GM10266 (cell line): Measurements from ENCODE around the gene SNX7.

Experiments used
- DNase-seq: peaks from one replicate; pipeline ENCODE4 v3.0.0; 2012; ENCODE audit errors: extremely low spot score
- TF ChIP-seq, protein P1 (sequence below): IDR thresholded peaks from 2 replicates; pipeline ENCODE4 v1.5.1; 2012; ENCODE audit warnings: mild to moderate bottlenecking, low read depth; ENCODE audit not compliant: control insufficient read depth, insufficient read depth; ENCODE audit errors: missing control alignments

SNX7 gene

DNA sequence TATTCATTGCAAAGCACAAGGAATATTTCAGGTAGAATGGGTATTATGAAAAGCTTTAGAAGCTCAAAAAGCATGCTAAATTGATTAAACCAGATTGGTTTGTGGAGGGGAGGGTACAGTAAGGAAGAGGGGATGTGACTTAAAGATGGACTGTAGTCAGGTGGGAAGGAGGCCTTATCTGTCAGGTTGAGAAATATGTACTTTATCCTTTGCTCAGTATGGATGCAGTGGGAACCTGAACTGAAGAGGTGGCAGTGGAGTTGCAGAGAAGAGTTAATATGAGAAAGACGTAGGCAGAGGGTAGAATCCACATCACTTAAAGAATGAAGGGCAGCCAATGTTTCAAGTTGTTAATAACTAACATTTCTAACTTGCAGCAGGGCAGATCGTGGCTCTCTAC lies 44.1 kb downstream of the SNX7 start:
- DNase-seq = no peak
- TF ChIP-seq, protein P1, sequence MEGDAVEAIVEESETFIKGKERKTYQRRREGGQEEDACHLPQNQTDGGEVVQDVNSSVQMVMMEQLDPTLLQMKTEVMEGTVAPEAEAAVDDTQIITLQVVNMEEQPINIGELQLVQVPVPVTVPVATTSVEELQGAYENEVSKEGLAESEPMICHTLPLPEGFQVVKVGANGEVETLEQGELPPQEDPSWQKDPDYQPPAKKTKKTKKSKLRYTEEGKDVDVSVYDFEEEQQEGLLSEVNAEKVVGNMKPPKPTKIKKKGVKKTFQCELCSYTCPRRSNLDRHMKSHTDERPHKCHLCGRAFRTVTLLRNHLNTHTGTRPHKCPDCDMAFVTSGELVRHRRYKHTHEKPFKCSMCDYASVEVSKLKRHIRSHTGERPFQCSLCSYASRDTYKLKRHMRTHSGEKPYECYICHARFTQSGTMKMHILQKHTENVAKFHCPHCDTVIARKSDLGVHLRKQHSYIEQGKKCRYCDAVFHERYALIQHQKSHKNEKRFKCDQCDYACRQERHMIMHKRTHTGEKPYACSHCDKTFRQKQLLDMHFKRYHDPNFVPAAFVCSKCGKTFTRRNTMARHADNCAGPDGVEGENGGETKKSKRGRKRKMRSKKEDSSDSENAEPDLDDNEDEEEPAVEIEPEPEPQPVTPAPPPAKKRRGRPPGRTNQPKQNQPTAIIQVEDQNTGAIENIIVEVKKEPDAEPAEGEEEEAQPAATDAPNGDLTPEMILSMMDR = no peak

DNA sequence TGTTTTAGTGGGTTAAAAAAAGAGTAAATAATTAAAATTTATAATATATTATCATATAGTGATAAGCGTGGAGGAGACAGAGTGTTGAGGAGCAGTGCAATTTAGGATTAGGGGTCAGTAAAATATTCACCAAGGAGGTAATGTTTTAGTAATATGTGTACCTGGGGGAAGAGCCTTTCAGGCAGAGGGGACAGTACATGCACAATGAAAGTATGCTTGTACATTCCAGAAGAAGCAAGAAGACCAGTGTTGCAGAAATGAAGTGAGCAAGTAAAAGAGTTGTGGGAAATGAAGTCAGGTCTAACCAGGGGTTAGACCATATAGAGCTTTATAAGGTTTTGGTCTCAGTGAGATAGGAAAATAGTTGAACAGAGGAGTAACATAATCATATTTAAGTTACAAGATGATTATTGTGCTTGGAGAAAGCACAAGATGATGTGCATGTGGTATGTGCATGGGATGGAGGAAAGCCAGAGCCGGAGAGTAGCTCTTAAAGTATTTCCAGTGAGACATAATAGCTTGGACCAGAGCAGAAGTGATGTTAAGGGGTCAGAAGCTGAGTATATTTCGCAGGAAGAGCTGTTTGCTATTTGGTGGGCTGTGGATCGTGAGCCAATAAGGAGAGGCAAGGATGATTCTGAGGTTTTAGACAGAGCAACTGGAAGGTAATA lies 44.8 kb downstream of the SNX7 start:
- TF ChIP-seq, protein P1 = no peak
- no peak for DNase-seq

DNA sequence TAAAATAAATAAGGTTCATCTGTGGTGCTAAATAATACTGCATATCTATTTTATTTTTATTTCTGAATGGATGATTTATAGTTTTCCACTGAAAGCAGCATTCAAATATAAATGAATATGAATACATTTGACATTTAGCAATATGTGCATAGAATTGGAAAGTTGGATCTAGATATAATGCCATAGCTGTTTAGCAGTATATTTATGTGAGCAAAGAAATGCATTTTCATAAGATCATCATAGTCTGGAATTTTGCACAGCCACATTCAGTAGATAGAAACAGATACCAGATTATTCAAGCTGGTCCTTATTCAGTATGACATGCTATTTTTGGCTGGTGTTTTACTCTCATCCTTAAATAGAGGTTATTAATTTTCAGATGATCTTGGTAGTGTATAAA lies 46.0 kb downstream of the SNX7 start:
- TF ChIP-seq, protein P1 = no peak
- DNase-seq = no peak

DNA sequence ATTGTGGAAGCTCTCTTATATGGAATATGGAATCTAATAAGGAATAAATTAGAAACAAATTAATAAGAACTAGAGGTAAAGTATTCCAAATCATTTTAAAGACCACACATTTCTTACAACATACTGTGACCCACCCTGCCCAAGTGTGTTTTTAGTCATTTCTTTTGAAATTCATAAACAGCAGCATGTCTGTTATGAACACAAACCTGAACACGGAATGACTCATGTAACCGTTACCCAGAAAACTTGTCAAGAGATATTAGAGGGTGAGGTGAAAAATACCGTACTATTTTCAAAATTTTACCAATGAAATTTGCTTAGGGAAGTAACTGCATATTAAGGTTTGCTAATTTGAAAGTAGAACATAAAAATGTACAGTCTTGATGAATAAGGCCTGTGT lies 48.4 kb downstream of the SNX7 start:
- TF ChIP-seq, protein P1 = no peak
- no peak for DNase-seq

DNA sequence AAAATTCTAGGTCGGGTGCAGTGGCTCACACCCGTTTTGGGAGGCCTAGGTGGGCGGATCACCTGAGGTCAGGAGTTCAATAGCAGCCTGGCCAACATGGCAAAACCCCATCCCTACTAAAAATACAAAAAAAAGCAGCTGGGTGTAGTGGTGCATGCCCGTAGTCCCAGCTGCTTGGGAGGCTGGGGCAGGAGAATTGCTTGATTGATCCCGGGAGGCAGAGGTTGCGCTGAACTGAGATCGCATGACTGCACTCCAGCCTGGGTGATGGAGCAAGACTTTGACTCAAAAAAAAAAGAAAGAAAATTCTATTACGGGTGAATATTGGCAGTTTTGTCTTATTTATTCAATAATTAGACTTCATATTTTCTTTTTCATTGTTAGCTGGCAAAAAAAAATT lies 62.1 kb downstream of the SNX7 start:
- TF ChIP-seq, protein P1 = no peak
- no peak for DNase-seq

DNA sequence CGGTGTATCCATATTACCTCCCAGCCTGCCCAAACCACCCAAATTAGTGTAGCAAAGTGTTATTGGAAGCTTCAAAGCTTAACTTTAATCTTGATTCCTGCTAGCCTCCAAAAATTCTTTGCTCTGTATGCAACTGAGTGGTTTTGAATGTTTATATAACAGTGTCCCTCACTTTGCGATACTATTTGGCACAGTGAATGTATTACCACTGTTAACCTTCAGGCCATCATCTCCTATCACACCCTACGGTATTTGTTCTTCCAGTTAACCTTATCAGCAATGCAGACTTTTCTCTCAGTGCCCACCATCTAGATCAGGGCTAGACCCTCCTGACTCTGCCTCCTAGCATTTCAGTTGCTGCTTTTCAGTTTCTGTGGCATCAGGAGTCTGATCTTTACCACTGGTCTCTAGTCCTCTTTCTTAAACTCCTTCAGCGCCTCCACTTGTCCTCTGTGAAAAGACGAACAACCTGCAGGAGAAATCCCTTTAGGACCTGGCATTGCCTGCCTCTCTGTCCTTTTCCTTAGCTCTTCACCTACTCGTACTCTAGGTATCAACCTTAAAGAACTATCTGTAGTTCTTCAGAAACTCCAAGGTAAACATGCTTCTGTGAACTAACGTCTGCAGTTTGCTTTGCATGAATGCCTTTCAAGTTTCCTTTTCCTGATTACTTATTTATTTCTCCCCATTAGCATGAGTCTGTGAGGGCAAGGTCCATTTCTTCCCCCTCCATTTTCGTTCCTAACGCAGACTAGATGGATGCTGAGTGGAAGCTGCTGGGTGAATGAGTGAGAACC lies 71.7 kb downstream of the SNX7 start:
- DNase-seq = no peak
- TF ChIP-seq, protein P1 = no peak

DNA sequence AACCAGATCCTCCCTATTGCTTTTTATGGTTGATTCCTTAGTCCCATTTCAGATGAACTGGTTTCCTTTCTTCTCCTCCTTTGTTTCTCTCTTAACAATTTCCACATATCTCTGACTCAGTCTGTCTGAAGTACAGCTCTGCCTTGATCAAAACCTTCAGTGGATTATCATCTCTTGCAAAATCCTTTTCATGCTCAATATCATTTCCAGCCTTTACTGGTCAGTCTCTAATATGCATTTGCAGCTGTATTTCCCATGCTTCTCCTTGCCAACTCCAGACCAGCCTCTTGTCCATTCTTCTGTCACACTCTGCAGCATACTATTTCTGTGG lies 72.2 kb downstream of the SNX7 start:
- no peak for DNase-seq

More for the DNA sequence above, 72.2 kb downstream of the SNX7 start:
- TF ChIP-seq, protein P1 = no peak
